H1 (cell line): Measurements from ENCODE around the gene TMEM235. TPM values are rescaled to one million over a fixed set of nuclear protein-coding genes. Genes with fewer than 3 reads are reported as not detected.

ENCODE experiments used
- CTCF ChIA-PET: fragments of 300-600 bp; sonication (Branson Sonifier 250); formaldehyde crosslinking; loops from one replicate; lab custom pipeline; 2021; ENCODE audit not compliant: partially characterized antibody; lab: Charles Lee
- POLR2A ChIA-PET: fragments of 300-600 bp; sonication (Branson Sonifier 250); formaldehyde crosslinking; loops from one replicate; lab custom pipeline; 2021; ENCODE audit warnings: inconsistent platforms; ENCODE audit not compliant: partially characterized antibody; lab: Charles Lee
- DNase-seq, 2 experiments: peaks; one replicate each; pipeline versions ENCODE4 v3.0.0 to v3.0.0-alpha.2; 2010 to 2022; ENCODE audit warnings: low spot score in 2 of 2, low read depth in 1 of 2, mixed read lengths in 1 of 2
- FAIRE-seq: peaks from 2 replicates; lab custom pipeline; 2011; peaks lifted over from hg19 to GRCh38; lab: Jason Lieb, UNC
- H2AFZ ChIP-seq: 2 replicates; pipeline ENCODE4 v1.8.1; 2012; ENCODE audit warnings: low read length, inconsistent platforms
- H2AK5ac ChIP-seq: 2 replicates; pipeline ENCODE4 v1.6.1; 2013; ENCODE audit warnings: low read depth, low read length
- H2BK120ac ChIP-seq: replicated peaks from 2 replicates; pipeline ENCODE3; 2013; ENCODE audit warnings: low read depth, low read length, inconsistent platforms
- H2BK12ac ChIP-seq: 2 replicates; pipeline ENCODE4 v1.6.1; 2013; ENCODE audit warnings: low read depth, low read length
- H2BK15ac ChIP-seq: 2 replicates; pipeline ENCODE4 v1.6.1; 2013; ENCODE audit warnings: low read length
- H2BK20ac ChIP-seq: 2 replicates; pipeline ENCODE4 v1.6.1; 2013; ENCODE audit warnings: low read length
- H2BK5ac ChIP-seq: 2 replicates; pipeline ENCODE4 v1.6.1; 2013; ENCODE audit warnings: low read depth, low read length
- H3K14ac ChIP-seq: 2 replicates; pipeline ENCODE4 v1.6.1; 2013; ENCODE audit warnings: inconsistent platforms; ENCODE audit not compliant: insufficient read length
- H3K18ac ChIP-seq: 2 replicates; pipeline ENCODE4 v1.6.1; 2013; ENCODE audit warnings: low read length; ENCODE audit errors: extremely low read depth
- H3K23ac ChIP-seq: 2 replicates; pipeline ENCODE4 v1.6.1; 2013; ENCODE audit warnings: inconsistent platforms; ENCODE audit not compliant: insufficient read length
- H3K23me2 ChIP-seq: 2 replicates; pipeline ENCODE4 v1.6.1; 2013; ENCODE audit warnings: low read depth, low read length
- H3K27ac ChIP-seq: 2 replicates; pipeline ENCODE4 v1.6.1; 2011; ENCODE audit warnings: low read depth, low read length, inconsistent platforms
- H3K27me3 ChIP-seq, 4 experiments: replicated peaks in 1 of 4; 1 replicate in 1 of 4; 2 replicates in 3 of 4; pipeline versions ENCODE4 v1.6.1 to v1.8.1; 2011 to 2013; ENCODE audit warnings: low read length in 3 of 4, mild to moderate bottlenecking in 3 of 4, inconsistent platforms in 2 of 4, mixed read lengths in 2 of 4, moderate library complexity in 1 of 4; ENCODE audit not compliant: control insufficient read depth in 3 of 4, insufficient read depth in 3 of 4; ENCODE audit errors: extremely low read depth in 1 of 4
- H3K36me3 ChIP-seq, 4 experiments: 2 replicates each; pipeline versions ENCODE4 v1.6.1 to v1.8.1; 2011 to 2013; ENCODE audit warnings: mild to moderate bottlenecking in 4 of 4, low read length in 3 of 4, moderate library complexity in 2 of 4, control low read depth in 1 of 4, inconsistent platforms in 1 of 4; ENCODE audit not compliant: insufficient read depth in 4 of 4, control insufficient read depth in 2 of 4
- H3K4ac ChIP-seq: replicated peaks from 2 replicates; pipeline ENCODE3; 2013; ENCODE audit warnings: low read length, low read depth, mixed read lengths, inconsistent platforms; ENCODE audit not compliant: insufficient read length
- H3K4me1 ChIP-seq, 4 experiments: replicated peaks in 1 of 4; 1 replicate in 1 of 4; 2 replicates in 3 of 4; pipeline versions ENCODE4 v1.6.1 to v1.8.1; 2011 to 2013; ENCODE audit warnings: low read length in 3 of 4, inconsistent platforms in 2 of 4, mixed read lengths in 1 of 4; ENCODE audit not compliant: insufficient read depth in 4 of 4, control insufficient read depth in 3 of 4
- H3K4me2 ChIP-seq, 2 experiments: 2 replicates each; pipeline versions ENCODE4 v1.6.1 to v1.8.1; 2011 to 2013; ENCODE audit warnings: low read depth in 2 of 2, low read length in 2 of 2, control low read depth in 1 of 2, inconsistent platforms in 1 of 2, mild to moderate bottlenecking in 1 of 2; ENCODE audit not compliant: insufficient read depth in 1 of 2
- H3K4me3 ChIP-seq, 4 experiments: fragments of 200-600, 300-600 bp in 1 of 4; sonication (generic), shearing (Covaris generic), sonication (Bioruptor Twin) in 1 of 4; 2 replicates each; pipeline versions ENCODE4 v1.5.1 to v1.8.1; 2011 to 2016; ENCODE audit warnings: low read length in 4 of 4, low read depth in 3 of 4, control low read depth in 2 of 4, inconsistent platforms in 2 of 4, mild to moderate bottlenecking in 2 of 4, mixed read lengths in 1 of 4, moderate library complexity in 1 of 4; ENCODE audit not compliant: insufficient read depth in 2 of 4; ENCODE audit errors: extremely low read depth in 1 of 4
- H3K56ac ChIP-seq: replicated peaks from 2 replicates; pipeline ENCODE3; 2013; ENCODE audit warnings: low read depth, mild to moderate bottlenecking, mixed read lengths, low read length, inconsistent platforms; ENCODE audit not compliant: insufficient read length
- H3K79me1 ChIP-seq: 2 replicates; pipeline ENCODE4 v1.6.1; 2013; ENCODE audit warnings: low read depth, low read length, control low read depth
- H3K79me2 ChIP-seq, 2 experiments: 2 replicates each; pipeline versions ENCODE4 v1.6.1 to v1.8.1; 2012 to 2013; ENCODE audit warnings: low read length in 2 of 2, mild to moderate bottlenecking in 2 of 2, inconsistent platforms in 1 of 2; ENCODE audit not compliant: insufficient read depth in 2 of 2, control insufficient read depth in 1 of 2
- H3K9ac ChIP-seq, 4 experiments: replicated peaks in 1 of 4; 1 replicate in 1 of 4; 2 replicates in 3 of 4; pipeline versions ENCODE4 v1.6.1 to v1.8.1; 2011 to 2013; ENCODE audit warnings: low read depth in 3 of 4, low read length in 3 of 4, control low read depth in 2 of 4, mild to moderate bottlenecking in 2 of 4, moderate library complexity in 2 of 4, inconsistent platforms in 1 of 4; ENCODE audit errors: extremely low read depth in 1 of 4
- H3K9me3 ChIP-seq, 2 experiments: 2 replicates each; pipeline versions ENCODE4 v1.6.1 to v1.8.1; 2012 to 2013; ENCODE audit warnings: mild to moderate bottlenecking in 2 of 2, moderate library complexity in 2 of 2, control low read depth in 1 of 2, inconsistent platforms in 1 of 2, low read depth in 1 of 2, low read length in 1 of 2, mixed read lengths in 1 of 2; ENCODE audit not compliant: insufficient read depth in 2 of 2
- H4K20me1 ChIP-seq, 2 experiments: replicated peaks in 1 of 2; 2 replicates each; pipeline versions ENCODE3 to v1.8.1; 2011 to 2013; ENCODE audit warnings: inconsistent platforms in 2 of 2, low read length in 2 of 2, mild to moderate bottlenecking in 1 of 2; ENCODE audit not compliant: insufficient read depth in 2 of 2, control insufficient read depth in 1 of 2
- H4K5ac ChIP-seq: 2 replicates; pipeline ENCODE4 v1.6.1; 2013; ENCODE audit warnings: low read length, low read depth, mixed read lengths, inconsistent platforms; ENCODE audit not compliant: insufficient read length
- H4K8ac ChIP-seq: 2 replicates; pipeline ENCODE4 v1.8.0; 2013; ENCODE audit warnings: mild to moderate bottlenecking, moderate library complexity, low read length, inconsistent platforms; ENCODE audit not compliant: insufficient read depth; ENCODE audit errors: extremely low read depth
- H4K91ac ChIP-seq: replicated peaks from 2 replicates; pipeline ENCODE3; 2013; ENCODE audit warnings: low read length, mixed read lengths, inconsistent platforms; ENCODE audit not compliant: insufficient read length
- ASH2L ChIP-seq: fragments of 200-600, 300-600 bp; sonication (generic); IDR thresholded peaks from one replicate; pipeline ENCODE4 v1.7.1; 2017; ENCODE audit warnings: low read length
- BRCA1 ChIP-seq: IDR thresholded peaks from 2 replicates; pipeline ENCODE4 v1.6.1; 2012; ENCODE audit warnings: low read depth, low read length, improper control_type of control experiment
- CEBPB ChIP-seq: IDR thresholded peaks from 2 replicates; pipeline ENCODE4 v1.6.1; 2012; ENCODE audit warnings: low read depth, low read length
- CHD2 ChIP-seq: IDR thresholded peaks from 2 replicates; pipeline ENCODE4 v1.6.1; 2012; ENCODE audit warnings: low read length, improper control_type of control experiment
- CREB1 ChIP-seq: IDR thresholded peaks from 2 replicates; pipeline ENCODE4 v1.6.1; 2012; ENCODE audit warnings: inconsistent platforms
- EGR1 ChIP-seq: IDR thresholded peaks from 2 replicates; pipeline ENCODE4 v1.6.1; 2011; ENCODE audit warnings: low read depth, low read length, borderline replicate concordance
- HDAC6 ChIP-seq: IDR thresholded peaks from one replicate; pipeline ENCODE4 v1.7.1; 2012; ENCODE audit warnings: low read depth, mild to moderate bottlenecking, inconsistent platforms, low read length, moderate library complexity
- KDM1A ChIP-seq: fragments of 200-600, 300-600 bp; sonication (generic); IDR thresholded peaks from 2 replicates; pipeline ENCODE4 v1.7.1; 2016; ENCODE audit warnings: mild to moderate bottlenecking, low read length, borderline replicate concordance
- KDM5A ChIP-seq: fragments of 200-600 bp; IDR thresholded peaks from 2 replicates; pipeline ENCODE4 v1.7.1; 2012; ENCODE audit warnings: mild to moderate bottlenecking, low read length, inconsistent platforms, mixed read lengths
- MAX ChIP-seq: IDR thresholded peaks from 2 replicates; pipeline ENCODE4 v1.6.1; 2012; ENCODE audit warnings: inconsistent platforms
- PHF8 ChIP-seq: fragments of 200-600 bp; sonication (generic); conservative IDR thresholded peaks from 2 replicates; pipeline ENCODE4 v1.7.1; 2012; ENCODE audit warnings: low read depth, mild to moderate bottlenecking, inconsistent platforms, low read length, moderate library complexity
- TAF1 ChIP-seq: IDR thresholded peaks from 2 replicates; pipeline ENCODE4 v1.6.1; 2011; ENCODE audit warnings: mild to moderate bottlenecking, low read depth, low read length
- ZNF274 ChIP-seq: IDR thresholded peaks from 2 replicates; pipeline ENCODE4 v1.7.0; 2012; ENCODE audit warnings: low read length, borderline replicate concordance; ENCODE audit errors: extremely low read depth
- WGBS, 2 experiments: shearing (Covaris generic) in 1 of 2; methylation state at CpG; one replicate each; pipeline versions ENCODE4 v1.1.6 to v1.1.7; 2013 to 2015; ENCODE audit warnings: low lambda C conversion rate in 2 of 2, mixed read lengths in 2 of 2, inconsistent platforms in 1 of 2, low coverage in 1 of 2, missing lambda C conversion rate in 1 of 2; ENCODE audit not compliant: insufficient replicate concordance in 2 of 2, insufficient coverage in 1 of 2, insufficient read length in 1 of 2; ENCODE audit errors: extremely low coverage in 1 of 2, missing lambda C conversion rate in 1 of 2; 5-methylcytosine and 5-hydroxymethylcytosine counted together
- polyA plus RNA-seq, 7 experiments: library from polyadenylated mRNA; depleted of rRNA in 3 of 7; stranded (reverse) in 5 of 7; unstranded in 2 of 7; fragments of >200 nt in 5 of 7; fragments of 200-250 nt in 2 of 7; gene quantifications; 1 replicate in 5 of 7; 2 replicates in 1 of 7; 4 replicates in 1 of 7; pipeline versions ENCODE4 v1.2.1 to v1.2.3, GENCODE V29; 2011 to 2013; ENCODE audit warnings: missing spikeins in 2 of 7, mixed read lengths in 2 of 7
- total RNA-seq: library from RNA; stranded (reverse); fragmentation: NEBNext Ultra II Directional; extraction: Animal tissue kit (Norgen Biotek cat#: 25700); gene quantifications from 2 replicates; pipeline ENCODE4 v1.2.1, GENCODE V29; 2021

The TMEM235 gene
- total and polyA plus RNA-seq, 2 of the 8 experiments (the other 6 are each of a cell fraction or from before 2014, with no cell fraction given) = 0.05 to 0.15 TPM

- no peak overlapping the region for H4K91ac ChIP-seq
- H2AK5ac ChIP-seq = 0 out of 2 replicates have a peak overlapping the region, but pooled peaks have one; percentile 2
- H3K27me3 ChIP-seq = no peaks in the 10 kb centered on the region; a peak in 2 of 7 replicates
- H3K4me1 ChIP-seq = peaks cover 0 to 29% (median 22%) of the 10 kb centered on the region in 4 experiments; a peak in 6 of 7 replicates
- H3K79me1 ChIP-seq = no peaks in the 10 kb centered on the region
- CTCF ChIA-PET = interaction anchor here (1.2 to 2.2 kb wide), 4 partner anchors 7 to 159 kb away, joined by 3 to 15 read pairs (median 4); no protein-coding TSS in a partner anchor
- H3K9ac ChIP-seq = no peak overlapping the region
- H2BK5ac ChIP-seq = peak overlapping the region; percentile 52; the same call in 1 of the 2 replicates
- no peaks in the 10 kb centered on the region for H3K36me3 ChIP-seq
- H2BK12ac ChIP-seq = peak overlapping the region; percentile 80; the same call in 1 of the 2 replicates
- H2BK120ac ChIP-seq = no peak overlapping the region
- H3K23ac ChIP-seq = no peak overlapping the region
- H2BK15ac ChIP-seq = no peak overlapping the region; the same call in 1 of the 2 replicates
- H2BK20ac ChIP-seq = peak overlapping the region; percentile 21; the same call in 1 of the 2 replicates
- H3K27ac ChIP-seq = no peak overlapping the region
- H3K23me2 ChIP-seq = no peaks in the 10 kb centered on the region
- H4K8ac ChIP-seq = peak overlapping the region; percentile 62; the same call in 1 of the 2 replicates
- no peak overlapping the region for H2AFZ ChIP-seq
- H3K4me3 ChIP-seq = no peak overlapping the region
- FAIRE-seq (no peak), DNase-seq (peak in 1 of 2 experiments; percentile 49)
- no peaks in the 10 kb centered on the region for H4K20me1 ChIP-seq
- no peak overlapping the region; the same call in 1 of the 2 replicates for H3K18ac ChIP-seq
- H3K4me2 ChIP-seq = no peak overlapping the region
- POLR2A ChIA-PET = interaction anchor here (0.7 to 1.8 kb wide), 3 partner anchors 8 to 95 kb away, joined by 3 to 5 read pairs (median 5); no protein-coding TSS in a partner anchor
- H3K4ac ChIP-seq = no peak overlapping the region
- H3K9me3 ChIP-seq = no peaks in the 10 kb centered on the region
- WGBS, 2 experiments = 92% methylated on average over 23 of the region's 23 CpGs; no CpG with 5 or more reads in 1 of the 2 experiments
- no peak overlapping the region for H3K56ac ChIP-seq
- no peak for TF ChIP-seq CREB1
- TF ChIP-seq ASH2L = no peak
- no peak for TF ChIP-seq CEBPB
- TF ChIP-seq TAF1 = no peak
- TF ChIP-seq HDAC6 = no peak
- TF ChIP-seq PHF8 = no peak
- TF ChIP-seq ZNF274 = no peak
- no peak for TF ChIP-seq KDM1A
- no peak for TF ChIP-seq KDM5A
- TF ChIP-seq CHD2 = no peak
- no peak for TF ChIP-seq MAX
- TF ChIP-seq EGR1 = no peak
- TF ChIP-seq BRCA1 = no peak
- H3K79me2 ChIP-seq = no peaks in the 10 kb centered on the region
- H4K5ac ChIP-seq = no peak overlapping the region
- H3K14ac ChIP-seq = no peak overlapping the region
These were observed 31.8 kb downstream of the TMEM235 start for GRCh38 chr17:78263063-78263735.
